Activated CD4-positive, alpha-beta T cell treated with anti-CD3 and anti-CD28 coated beads, Interleukin-2, amount 10 ng/mL, durations not matched to agents 7 days and 5 days (primary cell): Measurements from ENCODE around the gene ALS2. TPM values are rescaled to one million over a fixed set of nuclear protein-coding genes. Genes with fewer than 3 reads are reported as not detected.
"Not testable (repeated sequence)": the region's sequence is repeated elsewhere in the genome, so short reads cannot be mapped to it uniquely, and the experiment has no call there.

Experiments used
- CTCF ChIA-PET: fragments of 350-600 bp; sonication (Branson Sonifier 250); formaldehyde crosslinking; loops from one replicate; lab custom pipeline; 2021; ENCODE audit warnings: antibody characterized with exemption; lab: Charles Lee
- POLR2A ChIA-PET: fragments of 350-600 bp; sonication (Branson Sonifier 250); formaldehyde crosslinking; loops from one replicate; lab custom pipeline; 2021; ENCODE audit warnings: antibody characterized with exemption; lab: Charles Lee
- DNase-seq: peaks from one replicate; pipeline ENCODE4 v3.0.0-alpha.2; 2020
- H3K27ac Mint-ChIP-seq: one replicate; pipeline ENCODE4 v1.8.0; 2021; ENCODE audit warnings: mild to moderate bottlenecking, moderate library complexity, mixed read lengths
- H3K27me3 Mint-ChIP-seq: one replicate; pipeline ENCODE4 v1.8.0; 2021; ENCODE audit warnings: mixed read lengths
- H3K36me3 Mint-ChIP-seq: one replicate; pipeline ENCODE4 v1.8.0; 2021; ENCODE audit warnings: low read depth, mixed read lengths
- H3K4me1 Mint-ChIP-seq: one replicate; pipeline ENCODE4 v1.8.0; 2021; ENCODE audit warnings: mixed read lengths
- H3K4me3 Mint-ChIP-seq: one replicate; pipeline ENCODE4 v1.8.0; 2021; ENCODE audit warnings: mild to moderate bottlenecking, moderate library complexity, mixed read lengths
- H3K9me3 Mint-ChIP-seq: one replicate; pipeline ENCODE4 v1.8.0; 2021; ENCODE audit warnings: mixed read lengths
- total RNA-seq, 2 experiments: library from RNA; stranded (reverse); gene quantifications; one replicate each; pipeline ENCODE4 v1.2.3, GENCODE V29; 2021

The ALS2 gene
- total RNA-seq, 2 experiments from 2014 or later = 10.7 to 11.7 TPM

- H3K27me3 Mint-ChIP-seq = peaks cover 27% of the 10 kb centered on the region
- ChIA-PET POLR2A (no interaction called here), CTCF (interaction anchor here (0.7 kb wide), 1 partner anchor 59 kb away, joined by 4 read pairs; no protein-coding TSS in a partner anchor)
Observed at GRCh38 chr2:201807452-201807999, 26.8 kb upstream of the ALS2 start.

GRCh38 chr2:201806442-201807170 lies 25.9 kb upstream of the ALS2 start, which contains the start of gene CDK15:
Gene CDK15, plus strand, starts transcription at chr2:201806537. Its CDS starts 128 bp downstream, at chr2:201806665.
- Mint-ChIP-seq H3K4me1 (no peaks in the 10 kb centered on the region), H3K36me3 (no peaks in the 10 kb centered on the region), H3K27ac (no peak within 1 kb of the TSS), H3K9me3 (no peaks in the 10 kb centered on the region), H3K27me3 (peaks cover 33% of the 10 kb centered on the region), H3K4me3 (no peak within 1 kb of the TSS)
- ChIA-PET CTCF (interaction anchor here (0.7 kb wide), 1 partner anchor 58 kb away, joined by 4 read pairs; no protein-coding TSS in a partner anchor), POLR2A (no interaction called here)
- DNase-seq = no peak

More at GRCh38 chr2:201807452-201807999, 26.8 kb upstream of the ALS2 start:
- Mint-ChIP-seq H3K36me3 (no peaks in the 10 kb centered on the region), H3K27ac (no peak overlapping the region), H3K4me1 (no peaks in the 10 kb centered on the region), H3K4me3 (no peak overlapping the region), H3K9me3 (no peaks in the 10 kb centered on the region)
- no peak for DNase-seq

- H3K36me3 Mint-ChIP-seq, H3K9me3 Mint-ChIP-seq, POLR2A ChIA-PET, H3K4me3 Mint-ChIP-seq, CTCF ChIA-PET, H3K27me3 Mint-ChIP-seq, DNase-seq, H3K4me1 Mint-ChIP-seq, H3K27ac Mint-ChIP-seq: not testable (repeated sequence)
Observed at GRCh38 chr2:201798914-201799285, 18.2 kb upstream of the ALS2 start.

- H3K9me3 Mint-ChIP-seq = no peaks in the 10 kb centered on the region
- peaks cover 9% of the 10 kb centered on the region for H3K27me3 Mint-ChIP-seq
- ChIA-PET POLR2A (no interaction called here), CTCF (no interaction called here)
- H3K4me3 Mint-ChIP-seq = no peak overlapping the region
- H3K36me3 Mint-ChIP-seq = no peaks in the 10 kb centered on the region
- no peak overlapping the region for H3K27ac Mint-ChIP-seq
- no peaks in the 10 kb centered on the region for H3K4me1 Mint-ChIP-seq
- DNase-seq = no peak
Observed at GRCh38 chr2:201798252-201798913, 17.6 kb upstream of the ALS2 start.

- Mint-ChIP-seq H3K4me1 (no peaks in the 10 kb centered on the region), H3K4me3 (no peak overlapping the region), H3K9me3 (no peaks in the 10 kb centered on the region), H3K36me3 (no peaks in the 10 kb centered on the region), H3K27ac (no peak overlapping the region), H3K27me3 (peaks cover 3% of the 10 kb centered on the region)
- DNase-seq = no peak
- ChIA-PET CTCF (no interaction called here), POLR2A (no interaction called here)
Observed at GRCh38 chr2:201797175-201797840, 16.6 kb upstream of the ALS2 start.

- ChIA-PET POLR2A (no interaction called here), CTCF (no interaction called here)
- Mint-ChIP-seq H3K4me3 (no peak overlapping the region), H3K4me1 (no peaks in the 10 kb centered on the region), H3K9me3 (no peaks in the 10 kb centered on the region), H3K27ac (no peak overlapping the region), H3K36me3 (no peaks in the 10 kb centered on the region), H3K27me3 (no peaks in the 10 kb centered on the region)
- no peak for DNase-seq
Observed at GRCh38 chr2:201796478-201796865, 15.7 kb upstream of the ALS2 start.

- Mint-ChIP-seq H3K27me3 (no peaks in the 10 kb centered on the region), H3K4me3 (no peak overlapping the region), H3K27ac (no peak overlapping the region), H3K4me1 (no peaks in the 10 kb centered on the region), H3K36me3 (no peaks in the 10 kb centered on the region), H3K9me3 (no peaks in the 10 kb centered on the region)
- DNase-seq = no peak
- ChIA-PET CTCF (no interaction called here), POLR2A (no interaction called here)
Observed at GRCh38 chr2:201795607-201796477, 15.1 kb upstream of the ALS2 start.

GRCh38 chr2:201794294-201794693 lies 13.6 kb upstream of the ALS2 start:
- ChIA-PET CTCF (no interaction called here), POLR2A (no interaction called here)
- Mint-ChIP-seq H3K36me3 (no peaks in the 10 kb centered on the region), H3K27ac (no peak overlapping the region), H3K27me3 (peaks cover 4% of the 10 kb centered on the region), H3K4me3 (no peak overlapping the region), H3K4me1 (no peaks in the 10 kb centered on the region), H3K9me3 (no peaks in the 10 kb centered on the region)
- no peak for DNase-seq

- H3K4me1 Mint-ChIP-seq = no peaks in the 10 kb centered on the region
- DNase-seq = no peak
- H3K27ac Mint-ChIP-seq = no peak overlapping the region
- POLR2A ChIA-PET = no interaction called here
- no peaks in the 10 kb centered on the region for H3K9me3 Mint-ChIP-seq
- H3K27me3 Mint-ChIP-seq = peaks cover 4% of the 10 kb centered on the region
- no peaks in the 10 kb centered on the region for H3K36me3 Mint-ChIP-seq
- no peak overlapping the region for H3K4me3 Mint-ChIP-seq
- CTCF ChIA-PET = no interaction called here
Observed at GRCh38 chr2:201793631-201794030, 12.9 kb upstream of the ALS2 start.

- no peak for DNase-seq
- no peaks in the 10 kb centered on the region for H3K9me3 Mint-ChIP-seq
- peaks cover 4% of the 10 kb centered on the region for H3K27me3 Mint-ChIP-seq
- H3K36me3 Mint-ChIP-seq = no peaks in the 10 kb centered on the region
- no peaks in the 10 kb centered on the region for H3K4me1 Mint-ChIP-seq
- H3K27ac Mint-ChIP-seq = no peak overlapping the region
- CTCF ChIA-PET = interaction anchor here (0.8 kb wide), 1 partner anchor 10 kb away, joined by 3 read pairs; the partner anchor contains the start of gene ALS2
- POLR2A ChIA-PET = no interaction called here
- H3K4me3 Mint-ChIP-seq = no peak overlapping the region
Observed at GRCh38 chr2:201790989-201791388, 10.3 kb upstream of the ALS2 start.

- no peak overlapping the region for H3K4me3 Mint-ChIP-seq
- CTCF ChIA-PET = no interaction called here
Observed at GRCh38 chr2:201790291-201790690, 9.6 kb upstream of the ALS2 start.

GRCh38 chr2:201789395-201789794 lies 8.7 kb upstream of the ALS2 start:
- H3K27ac Mint-ChIP-seq = no peak overlapping the region
- no peak overlapping the region for H3K4me3 Mint-ChIP-seq
- no peaks in the 10 kb centered on the region for H3K9me3 Mint-ChIP-seq
- peaks cover 4% of the 10 kb centered on the region for H3K27me3 Mint-ChIP-seq
- DNase-seq = no peak
- no peaks in the 10 kb centered on the region for H3K4me1 Mint-ChIP-seq
- ChIA-PET POLR2A (no interaction called here), CTCF (no interaction called here)
- H3K36me3 Mint-ChIP-seq = no peaks in the 10 kb centered on the region

More at GRCh38 chr2:201790291-201790690, 9.6 kb upstream of the ALS2 start:
- Mint-ChIP-seq H3K27me3 (peaks cover 4% of the 10 kb centered on the region), H3K4me1 (no peaks in the 10 kb centered on the region), H3K36me3 (no peaks in the 10 kb centered on the region), H3K9me3 (no peaks in the 10 kb centered on the region), H3K27ac (no peak overlapping the region)
- DNase-seq = no peak
- POLR2A ChIA-PET = no interaction called here
